GM21515 (cell line): ENCODE data around the gene AQP12B.

ENCODE experiments used
- ATAC-seq: cut with Tn5 transposase; IDR thresholded peaks from one replicate; pipeline ENCODE4 v1.9.1; 2021; ENCODE audit not compliant: unreplicated experiment

AQP12B gene

GRCh38 chr2:240637116-240637900 lies 45.4 kb downstream of the AQP12B start:
- no peak for ATAC-seq

- no peak for ATAC-seq
Measured at GRCh38 chr2:240636563-240637115, 46.0 kb downstream of the AQP12B start.

- no peak for ATAC-seq
Measured at GRCh38 chr2:240635998-240636547, 46.6 kb downstream of the AQP12B start.

GRCh38 chr2:240635121-240635997 lies 47.3 kb downstream of the AQP12B start:
- no peak for ATAC-seq

GRCh38 chr2:240632306-240632721 lies 50.4 kb downstream of the AQP12B start:
- no peak for ATAC-seq

- no peak for ATAC-seq
Measured at GRCh38 chr2:240631548-240632305, 51.0 kb downstream of the AQP12B start.

- ATAC-seq, result no peak
Measured at GRCh38 chr2:240630771-240631547, 51.7 kb downstream of the AQP12B start.

GRCh38 chr2:240629968-240630770 lies 52.5 kb downstream of the AQP12B start:
- no peak for ATAC-seq

- ATAC-seq, result no peak
Measured at GRCh38 chr2:240629619-240629967, 53.1 kb downstream of the AQP12B start.

- no peak for ATAC-seq
Measured at GRCh38 chr2:240628808-240629618, 53.7 kb downstream of the AQP12B start.

- ATAC-seq, result no peak
Measured at GRCh38 chr2:240628507-240628807, 54.2 kb downstream of the AQP12B start.

- no peak for ATAC-seq
Measured at GRCh38 chr2:240627736-240628506, 54.8 kb downstream of the AQP12B start.

- no peak for ATAC-seq
Measured at GRCh38 chr2:240626531-240627300, 56.0 kb downstream of the AQP12B start.
